ENCODE results near the gene GEMIN7.

DNA sequence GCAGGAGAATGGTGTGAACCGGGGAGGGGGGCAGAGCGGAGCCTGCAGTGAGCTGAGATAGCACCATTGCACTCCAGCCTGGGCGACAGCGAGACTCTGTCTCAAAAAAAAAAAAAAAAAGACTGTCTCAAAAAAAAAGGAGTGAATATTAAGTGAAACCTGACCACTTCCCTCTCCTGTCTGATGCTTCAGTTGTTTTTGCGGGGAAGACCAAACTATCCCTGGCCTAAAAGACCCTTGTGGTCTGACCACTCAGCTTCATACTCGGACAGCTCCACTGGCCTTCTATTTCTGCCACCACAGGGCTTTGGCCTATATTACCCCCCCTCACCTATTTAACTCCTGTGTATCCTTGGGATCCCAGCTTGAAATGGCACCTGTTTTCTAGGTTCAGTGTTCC, 37.9 kb upstream of the GEMIN7 start:
- TF ChIP-seq, protein P1, sequence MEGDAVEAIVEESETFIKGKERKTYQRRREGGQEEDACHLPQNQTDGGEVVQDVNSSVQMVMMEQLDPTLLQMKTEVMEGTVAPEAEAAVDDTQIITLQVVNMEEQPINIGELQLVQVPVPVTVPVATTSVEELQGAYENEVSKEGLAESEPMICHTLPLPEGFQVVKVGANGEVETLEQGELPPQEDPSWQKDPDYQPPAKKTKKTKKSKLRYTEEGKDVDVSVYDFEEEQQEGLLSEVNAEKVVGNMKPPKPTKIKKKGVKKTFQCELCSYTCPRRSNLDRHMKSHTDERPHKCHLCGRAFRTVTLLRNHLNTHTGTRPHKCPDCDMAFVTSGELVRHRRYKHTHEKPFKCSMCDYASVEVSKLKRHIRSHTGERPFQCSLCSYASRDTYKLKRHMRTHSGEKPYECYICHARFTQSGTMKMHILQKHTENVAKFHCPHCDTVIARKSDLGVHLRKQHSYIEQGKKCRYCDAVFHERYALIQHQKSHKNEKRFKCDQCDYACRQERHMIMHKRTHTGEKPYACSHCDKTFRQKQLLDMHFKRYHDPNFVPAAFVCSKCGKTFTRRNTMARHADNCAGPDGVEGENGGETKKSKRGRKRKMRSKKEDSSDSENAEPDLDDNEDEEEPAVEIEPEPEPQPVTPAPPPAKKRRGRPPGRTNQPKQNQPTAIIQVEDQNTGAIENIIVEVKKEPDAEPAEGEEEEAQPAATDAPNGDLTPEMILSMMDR (IDR thresholded peaks at IDR 0.05; ENCODE audit: poor library complexity, severe bottlenecking) = no peak
- TF ChIP-seq TAF1 (IDR thresholded peaks at IDR 0.05; ENCODE audit: low read depth) (no peak), EZH2 (IDR thresholded peaks at IDR 0.05; ENCODE audit: borderline replicate concordance, insufficient read depth, low read length, poor library complexity, severe bottlenecking) (no peak), SMC3 (conservative IDR thresholded peaks at IDR 0.05; ENCODE audit: poor library complexity) (no peak), EP300 (conservative IDR thresholded peaks at IDR 0.05; ENCODE audit: poor library complexity, severe bottlenecking) (no peak), POLR2AphosphoS5 (IDR thresholded peaks at IDR 0.05) (no peak)
